Measurements from ENCODE around the gene NDST4.

The NDST4 gene

DNA sequence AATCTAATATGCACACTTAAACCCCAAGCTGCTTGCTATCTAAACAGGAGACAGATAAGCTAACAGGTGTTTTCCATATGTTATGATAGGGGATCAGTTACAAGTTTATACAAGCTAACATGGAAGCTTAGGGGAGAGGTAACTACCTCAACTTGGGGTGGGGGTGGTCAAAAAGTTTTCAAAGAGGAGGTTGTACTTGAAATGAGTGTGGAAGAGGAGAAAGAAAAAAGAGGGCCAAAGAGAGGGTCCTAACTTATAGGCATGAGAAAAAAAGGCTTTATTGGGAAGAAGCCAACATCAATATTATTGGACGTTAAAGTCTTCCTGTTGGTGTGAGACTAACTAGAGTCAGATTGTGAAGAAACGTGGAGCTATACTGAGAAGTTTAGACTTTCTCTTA is 205.9 kb downstream of the NDST4 start:
- DNase-seq (ENCODE audit: low read depth in 2 of 2): no peak

DNA sequence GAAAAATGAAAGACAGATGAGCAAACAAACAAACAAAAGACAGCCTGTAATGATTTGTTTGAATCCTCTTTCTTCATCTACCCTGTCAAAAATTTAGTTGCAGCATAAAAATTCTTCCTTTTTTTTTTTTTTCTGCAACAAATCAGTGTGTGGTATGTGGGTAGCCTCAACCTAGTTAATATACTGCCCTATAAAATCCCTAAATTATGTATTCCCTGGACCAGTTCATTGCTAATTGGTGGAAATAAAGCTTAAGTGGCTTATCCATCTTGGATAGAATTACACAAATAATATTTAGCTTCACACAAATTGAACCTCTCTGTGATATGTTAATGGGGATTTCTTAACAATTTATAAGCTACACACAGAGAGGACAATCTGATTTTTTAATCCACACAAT is 208.4 kb downstream of the NDST4 start:
- DNase-seq (ENCODE audit: low read depth in 2 of 2): no peak

DNA sequence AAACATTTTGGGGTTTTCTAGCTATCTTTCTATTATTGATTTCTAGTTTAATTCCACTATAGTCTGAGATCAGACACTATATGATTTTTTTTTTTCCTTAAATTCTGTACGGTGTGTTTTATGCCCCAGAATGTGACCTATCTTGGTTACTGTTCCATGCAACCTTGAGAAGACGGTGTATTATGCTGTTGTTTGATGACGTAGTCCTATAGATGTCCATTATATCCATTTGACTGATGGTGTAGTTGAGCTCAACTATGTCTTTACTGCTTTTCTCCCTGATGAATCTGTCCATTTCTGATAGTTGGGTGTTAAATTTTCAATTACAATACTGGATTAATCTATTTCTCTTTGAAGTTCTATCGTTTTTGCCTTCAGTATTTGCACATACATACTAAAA is 212.5 kb downstream of the NDST4 start:
- no peak for DNase-seq (ENCODE audit: low read depth in 2 of 2)

DNA sequence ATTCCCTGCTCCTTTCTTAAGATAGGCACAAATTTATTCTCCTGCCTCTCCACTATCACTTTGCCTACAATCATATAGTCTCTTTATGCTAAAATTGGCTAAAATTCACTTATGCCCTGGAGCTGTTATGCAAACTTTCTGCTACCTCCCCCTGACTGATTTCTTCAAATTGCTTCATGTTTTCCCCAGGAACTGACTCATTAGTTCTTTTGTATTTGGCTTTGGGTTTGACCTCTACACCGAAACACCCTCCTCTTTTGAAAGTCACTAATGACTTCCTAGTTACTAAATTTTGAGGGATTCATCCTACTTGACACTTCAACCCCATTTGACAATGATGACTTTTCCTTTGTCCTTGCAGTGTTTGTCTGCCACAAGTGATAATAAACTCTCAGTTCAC is 222.6 kb downstream of the NDST4 start:
- DNase-seq (ENCODE audit: low read depth in 2 of 2): no peak

DNA sequence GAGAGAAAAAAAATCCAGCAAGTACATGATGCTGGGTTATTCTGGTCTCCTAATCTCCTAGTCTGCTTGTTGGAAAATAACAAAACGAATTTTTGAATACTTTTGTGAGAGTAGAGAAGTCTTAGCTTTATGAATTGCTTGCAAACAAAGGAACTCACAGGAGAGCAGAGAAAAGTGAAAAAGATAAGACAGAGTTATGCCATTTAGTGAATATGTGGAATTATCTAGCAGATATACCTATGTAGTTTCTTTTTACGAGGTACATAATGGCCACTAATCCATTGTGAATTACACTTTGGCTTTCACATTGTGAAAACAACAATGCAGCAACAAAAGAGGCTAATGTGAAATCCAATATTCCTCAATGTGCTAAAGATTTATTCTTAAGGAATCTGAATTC is 226.7 kb downstream of the NDST4 start:
- no peak for DNase-seq (ENCODE audit: low read depth in 2 of 2)

DNA sequence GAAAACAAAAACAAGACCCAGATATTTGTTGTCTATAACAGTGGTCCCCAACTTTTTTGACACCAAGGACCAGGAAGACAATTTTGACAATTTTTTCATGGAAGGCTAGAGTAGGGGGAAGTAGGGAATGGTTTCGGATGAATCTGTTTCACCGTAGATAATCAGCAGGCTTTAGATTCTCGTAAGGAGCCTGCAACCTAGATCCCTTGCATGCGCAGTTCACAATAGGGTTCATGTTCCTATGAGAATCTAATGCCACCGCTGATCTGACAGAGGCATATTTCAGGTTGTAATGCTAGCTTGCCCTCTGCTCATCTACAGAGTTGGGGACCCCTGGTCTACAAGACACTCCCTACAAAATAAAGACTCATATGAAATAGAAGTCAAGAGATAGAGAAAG is 229.8 kb downstream of the NDST4 start:
- no peak for DNase-seq (ENCODE audit: low read depth in 2 of 2)

DNA sequence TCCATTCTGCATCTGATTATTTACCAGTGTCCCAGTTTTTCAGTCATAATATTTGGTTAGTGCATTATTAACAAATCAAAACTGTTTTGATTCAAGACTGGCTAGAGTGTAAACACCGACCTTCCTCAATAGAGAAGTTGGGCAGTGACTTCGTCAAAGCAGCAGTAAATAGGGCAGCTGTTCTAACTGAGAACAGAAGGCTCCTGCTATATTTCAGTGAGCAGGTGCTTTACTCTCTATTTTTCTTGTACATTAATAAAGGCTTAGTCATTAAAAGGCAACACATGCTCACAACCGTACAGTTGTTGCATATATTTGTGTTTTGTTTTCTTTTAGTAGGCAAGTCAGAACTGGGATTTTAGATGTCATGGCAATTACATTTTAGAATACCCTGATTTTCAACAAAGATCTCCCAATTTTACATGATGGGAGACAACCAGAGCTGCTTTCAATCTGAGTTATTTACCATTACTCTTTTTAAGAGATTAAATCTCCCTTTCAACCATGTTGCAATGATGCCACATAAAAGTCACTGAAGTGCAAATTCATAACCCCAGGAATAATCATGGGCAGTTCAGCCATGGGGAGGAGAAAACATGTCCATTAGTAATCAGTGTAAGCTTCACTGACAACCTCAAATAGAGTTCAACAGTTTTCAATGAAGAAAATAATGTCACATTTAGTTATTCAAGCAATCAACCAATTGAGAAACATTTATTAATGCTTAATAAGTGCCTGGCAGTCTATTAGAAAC is 233.3 kb downstream of the NDST4 start:
- no peak for DNase-seq (ENCODE audit: low read depth in 2 of 2)

DNA sequence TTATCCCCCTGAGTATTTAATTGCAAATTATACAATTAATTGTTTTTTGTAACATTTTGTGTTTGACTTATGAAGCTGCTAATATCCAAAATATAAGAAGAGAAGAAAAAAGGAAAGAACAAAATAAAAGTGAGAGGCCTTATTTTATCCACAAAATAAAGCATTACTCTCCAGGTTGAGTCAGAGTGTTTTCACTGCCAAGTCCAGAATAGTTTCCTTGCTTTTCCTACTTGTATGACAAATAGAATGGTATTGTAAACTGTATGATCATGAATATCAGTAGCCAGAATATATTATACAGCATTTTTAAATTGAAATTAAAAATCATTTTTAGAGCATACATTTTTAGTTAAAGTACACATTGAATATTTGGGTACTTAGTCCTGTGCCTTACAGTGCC is 237.8 kb downstream of the NDST4 start:
- no peak for DNase-seq (ENCODE audit: low read depth in 2 of 2)

DNA sequence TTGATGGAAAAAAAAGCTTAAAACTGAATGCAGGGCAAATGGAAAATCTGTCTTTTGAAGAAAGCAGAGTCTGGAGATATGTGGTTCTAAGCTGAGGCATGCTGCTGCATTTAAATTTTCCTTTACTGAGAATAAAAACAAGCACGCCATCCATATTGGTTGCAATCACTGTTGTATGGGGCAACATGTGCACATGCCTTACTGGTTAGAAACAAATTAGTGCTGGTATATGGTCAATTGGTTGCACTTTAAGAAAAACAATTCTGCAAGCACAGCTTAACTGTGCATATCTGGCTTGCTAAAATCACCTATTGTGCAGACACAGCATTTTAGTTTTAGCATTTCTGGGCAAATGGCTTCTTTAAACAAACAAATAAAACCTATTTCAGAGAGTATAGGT is 239.1 kb downstream of the NDST4 start:
- no peak for DNase-seq (ENCODE audit: low read depth in 2 of 2)

DNA sequence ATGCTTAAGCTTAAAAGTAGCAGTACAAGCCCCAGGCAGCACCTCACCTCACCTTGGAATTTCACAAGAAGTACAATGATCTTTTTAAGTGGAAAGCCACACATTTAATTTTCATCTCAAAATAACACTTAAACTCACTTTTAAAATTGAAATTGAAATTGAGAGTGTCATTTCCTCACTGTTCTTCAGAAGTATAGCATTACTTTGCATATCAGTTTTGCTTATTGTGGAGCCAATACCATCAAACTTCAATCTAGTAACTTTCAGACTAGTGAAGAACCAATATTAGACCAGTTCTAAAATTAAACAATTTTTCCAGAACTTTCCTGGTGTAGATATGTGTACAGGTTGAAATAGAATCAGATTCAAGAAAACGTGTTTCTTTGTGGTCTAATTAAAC is 242.4 kb downstream of the NDST4 start:
- DNase-seq (ENCODE audit: low read depth in 2 of 2): no peak

DNA sequence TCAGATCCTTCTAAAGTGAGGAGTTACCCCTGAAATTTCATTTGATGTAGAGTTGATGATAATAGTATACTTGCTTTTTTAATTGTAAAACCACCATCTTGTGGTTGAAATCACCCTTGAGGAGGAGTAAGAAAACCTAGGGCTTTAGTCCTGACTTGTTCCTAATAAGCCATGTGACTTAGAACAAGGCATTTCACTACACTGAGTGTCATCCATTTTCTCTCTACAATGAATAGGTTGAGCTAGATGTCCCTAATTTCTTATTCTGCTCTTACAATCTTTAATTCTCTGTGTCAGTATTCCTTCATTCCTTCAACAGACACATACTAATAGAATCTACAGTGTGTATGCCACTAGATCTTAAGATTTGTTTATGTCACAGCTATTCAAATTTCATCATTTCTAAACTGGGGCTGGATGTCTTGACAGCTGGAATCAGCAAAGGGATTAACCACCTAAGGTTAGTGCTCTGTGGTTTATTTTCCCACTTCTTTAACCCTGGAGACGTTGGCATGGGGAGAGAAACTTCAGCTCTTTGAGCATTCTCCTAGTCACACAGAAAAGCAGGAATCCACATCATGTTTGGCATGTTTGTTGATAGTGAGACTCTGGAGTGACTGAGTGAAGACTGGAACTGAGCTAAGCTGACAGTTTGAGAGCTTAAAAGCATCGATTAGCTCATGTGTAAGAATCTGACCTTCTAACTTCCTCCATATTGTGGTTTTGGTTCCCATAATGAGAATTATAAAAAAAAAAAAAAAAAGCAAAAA is 246.3 kb downstream of the NDST4 start:
- no peak for DNase-seq (ENCODE audit: low read depth in 2 of 2)

DNA sequence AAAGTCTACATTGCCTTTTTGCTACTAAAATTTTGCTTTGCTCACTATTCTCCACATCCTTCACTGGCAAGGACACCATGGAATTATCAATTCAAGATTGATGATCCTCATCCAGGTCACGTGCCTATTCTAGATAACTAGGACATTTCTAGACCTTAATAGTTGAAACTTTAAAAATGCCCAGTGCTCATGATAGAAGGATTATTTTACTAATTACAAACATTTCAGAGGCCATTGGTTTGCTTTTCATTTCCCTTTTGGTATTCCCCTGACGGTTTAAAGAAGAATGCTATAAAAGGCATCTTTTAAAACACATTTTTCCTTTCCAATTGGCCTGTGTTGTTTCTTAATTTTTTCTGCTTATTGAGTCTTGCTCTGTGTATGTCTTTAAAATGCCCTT is 249.4 kb downstream of the NDST4 start:
- DNase-seq (ENCODE audit: low read depth in 2 of 2): no peak

DNA sequence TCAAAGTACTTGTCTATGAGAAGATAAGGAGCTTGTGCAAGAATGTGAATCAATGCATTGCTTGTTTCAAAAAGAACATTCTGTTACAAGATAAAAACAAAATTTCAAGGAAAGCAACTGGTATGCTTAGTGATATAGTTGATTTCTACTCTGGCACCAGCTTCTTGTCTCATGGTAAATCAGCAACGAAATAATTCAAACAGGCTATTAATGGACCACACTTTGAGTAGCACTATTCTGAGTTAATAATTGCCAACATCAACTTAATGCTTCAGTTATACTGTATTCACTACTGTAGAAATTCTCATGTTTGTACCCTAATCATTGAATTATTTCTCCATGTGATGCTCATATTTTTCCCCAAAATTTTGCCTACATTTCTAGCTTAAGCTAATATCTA is 252.6 kb downstream of the NDST4 start:
- no peak for DNase-seq (ENCODE audit: low read depth in 2 of 2)

DNA sequence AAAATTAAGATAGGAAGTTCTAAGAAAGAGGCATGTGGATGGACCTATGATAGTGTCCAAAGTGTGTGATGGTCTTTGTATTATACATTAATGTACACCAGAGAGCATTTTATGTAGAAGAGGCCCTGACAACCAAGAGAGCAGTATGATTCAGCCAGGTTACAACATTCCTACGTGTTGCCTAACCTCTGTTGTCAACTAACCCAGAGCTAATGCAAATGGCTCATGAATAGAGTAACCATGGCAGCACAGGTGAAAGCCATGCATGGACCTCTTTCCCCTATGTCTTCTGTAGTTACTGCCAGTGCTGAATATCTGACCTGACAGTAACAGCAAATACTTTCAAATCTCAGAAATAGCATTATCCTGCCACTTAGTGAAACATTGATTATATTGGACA is 255.6 kb downstream of the NDST4 start:
- DNase-seq (ENCODE audit: low read depth in 2 of 2): no peak

DNA sequence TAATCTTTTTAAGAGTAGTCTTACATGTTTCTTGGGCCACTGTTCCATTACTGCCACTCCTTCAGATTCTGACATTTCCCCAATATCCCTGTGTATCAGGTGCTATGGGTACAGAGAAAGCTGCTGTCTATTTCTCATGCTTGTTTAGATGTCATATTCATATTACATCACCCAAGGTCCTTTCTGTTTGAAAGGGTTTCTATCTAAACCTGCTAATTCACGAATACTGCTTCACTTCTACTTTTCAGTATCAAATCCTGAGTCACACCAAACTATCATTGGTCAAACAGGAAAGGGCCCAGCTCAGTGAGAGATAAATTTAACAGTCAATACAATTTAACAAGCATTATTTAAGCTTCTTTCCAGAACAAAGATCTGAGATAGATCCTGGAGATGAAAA is 273.4 kb downstream of the NDST4 start:
- no peak for DNase-seq (ENCODE audit: low read depth in 2 of 2)

DNA sequence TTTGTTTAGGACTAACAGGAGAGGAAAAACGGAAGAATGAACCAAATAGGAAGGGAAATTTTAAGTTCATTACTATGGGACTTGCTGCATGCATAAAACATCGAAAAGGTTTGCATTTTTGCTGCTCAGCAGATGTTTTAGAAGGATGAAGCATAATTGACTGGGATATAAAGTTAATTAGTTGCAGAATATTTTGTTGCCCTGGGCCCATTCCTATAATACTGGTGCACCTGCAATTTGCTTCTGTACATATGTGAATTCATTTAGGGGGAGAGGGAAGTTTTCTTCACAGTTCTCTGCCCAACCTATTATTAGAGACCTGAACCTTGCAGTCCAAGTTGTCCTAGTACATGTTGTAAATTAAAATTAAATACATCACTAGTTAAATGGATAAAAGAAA is 282.8 kb downstream of the NDST4 start:
- no peak for DNase-seq (ENCODE audit: low read depth in 2 of 2)

DNA sequence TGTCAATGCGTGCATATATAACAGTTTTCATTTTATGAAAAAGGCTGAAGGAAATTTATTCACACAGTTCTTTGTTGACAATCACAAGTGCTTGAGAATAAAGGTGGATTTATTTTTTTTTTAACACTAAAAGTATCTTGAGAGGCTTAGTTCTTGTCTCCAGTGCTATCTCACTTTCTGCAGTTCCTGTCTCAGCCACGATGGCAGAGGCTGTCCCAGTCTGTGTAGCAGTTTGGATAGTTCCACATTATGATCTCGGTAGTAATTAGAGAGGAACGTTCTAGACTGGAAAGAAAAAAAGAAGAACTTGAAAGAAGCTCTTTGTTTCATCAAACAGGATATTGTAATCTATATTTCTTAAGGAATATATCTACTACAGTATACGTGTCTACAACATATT is 285.8 kb downstream of the NDST4 start:
- DNase-seq (ENCODE audit: low read depth in 2 of 2): no peak

DNA sequence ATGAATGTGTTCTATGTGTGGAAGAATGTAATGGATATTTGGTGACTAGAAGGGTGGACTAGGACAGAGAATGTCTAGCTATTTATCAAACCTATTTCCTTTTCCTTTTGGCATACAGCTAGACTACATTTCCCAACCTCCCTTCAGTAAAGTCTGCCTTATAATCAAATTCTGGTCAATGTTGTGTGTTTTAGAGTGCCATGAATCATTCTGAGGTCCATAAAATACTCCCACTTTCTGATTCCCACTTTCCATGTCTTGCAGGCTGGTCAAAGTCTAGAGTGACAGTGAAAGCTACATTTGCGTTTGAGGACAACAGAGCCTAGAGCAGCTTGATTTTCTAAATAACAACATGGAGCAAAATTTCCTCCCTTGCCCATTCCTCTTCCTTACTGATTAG is 297.7 kb downstream of the NDST4 start:
- DNase-seq (ENCODE audit: low read depth in 2 of 2): no peak

DNA sequence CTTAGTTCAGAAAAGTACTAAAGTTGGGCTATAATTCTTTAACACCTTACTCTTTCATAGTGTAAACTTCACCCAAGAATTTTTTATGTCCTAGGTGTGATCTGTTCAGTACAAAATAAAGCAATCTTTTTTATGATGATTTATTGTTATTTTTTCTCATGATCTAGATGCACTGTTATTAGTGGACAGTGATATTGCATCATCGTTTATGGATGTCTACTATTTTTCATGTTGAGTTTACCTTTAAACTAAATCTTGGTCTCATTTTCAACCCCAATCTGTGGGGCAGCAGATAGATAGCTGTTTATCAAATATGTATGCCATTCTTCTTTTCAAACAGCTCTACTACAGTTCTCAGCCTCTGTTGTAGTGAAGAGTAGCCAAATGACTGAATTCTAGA is 299.5 kb downstream of the NDST4 start:
- no peak for DNase-seq (ENCODE audit: low read depth in 2 of 2)

DNA sequence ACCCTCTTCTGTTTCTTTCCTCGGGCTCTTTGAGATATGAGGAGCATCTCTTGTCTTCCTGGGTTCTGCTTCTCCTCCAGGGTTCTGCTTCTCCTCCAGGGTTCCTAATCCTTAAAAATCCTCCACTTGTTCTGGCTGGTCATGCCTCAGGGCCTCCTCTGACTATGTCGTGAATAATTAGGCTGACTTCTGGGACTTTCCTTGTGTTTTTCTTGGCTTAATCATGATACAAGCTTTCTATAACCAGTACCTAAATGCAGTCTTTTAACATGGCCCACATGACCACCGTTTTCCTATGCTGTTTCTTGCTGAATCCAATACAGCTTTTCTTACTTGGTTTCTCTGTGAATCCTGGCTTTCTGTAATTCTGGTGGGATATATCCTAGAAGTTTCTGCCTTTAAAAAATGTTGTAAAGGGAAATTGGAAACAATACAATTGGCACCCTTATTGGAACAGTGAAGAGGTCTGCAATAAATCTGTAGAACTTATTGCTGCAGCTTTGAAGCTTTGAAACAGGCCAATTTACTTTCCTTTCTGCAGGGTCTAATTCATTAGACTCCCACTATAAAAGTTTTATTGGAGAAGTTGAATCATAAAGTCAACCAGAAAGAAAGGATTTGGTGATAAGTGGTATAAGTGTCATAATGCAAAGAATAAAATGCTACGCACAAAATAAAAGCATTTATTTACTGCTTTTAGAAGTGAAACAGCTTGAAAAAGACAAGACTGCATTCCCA is 301.7 kb downstream of the NDST4 start:
- no peak for DNase-seq (ENCODE audit: low read depth in 2 of 2)

DNA sequence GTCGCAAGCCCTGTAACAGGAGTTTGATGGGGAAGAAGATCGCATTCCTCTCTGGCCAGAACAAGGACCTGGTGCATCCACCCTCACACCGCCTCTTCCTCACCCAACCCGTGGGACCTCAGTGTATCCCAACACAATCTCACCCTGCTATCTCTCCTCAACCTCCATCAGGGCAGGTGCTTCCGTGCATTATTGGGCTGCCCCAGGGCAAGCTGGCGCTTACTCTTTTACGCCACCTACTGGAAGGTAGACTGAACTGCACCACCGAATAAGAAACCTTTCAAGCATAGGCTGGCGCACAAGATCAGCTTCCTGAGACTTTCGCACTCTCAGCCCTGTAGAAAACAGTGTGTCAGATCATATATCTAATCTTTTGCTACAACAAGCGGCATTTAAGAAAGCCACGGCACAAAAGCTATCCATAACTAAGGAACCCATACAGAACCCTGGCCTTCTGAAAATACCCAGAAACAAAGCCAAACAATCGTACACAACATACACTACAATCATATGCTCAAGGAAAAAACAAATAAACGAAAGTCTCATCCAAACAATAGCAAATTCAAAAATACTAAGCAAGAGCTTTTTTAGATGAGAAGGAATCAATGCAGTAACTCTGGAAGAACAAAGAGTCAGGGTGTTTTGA is 305.5 kb downstream of the NDST4 start:
- DNase-seq (ENCODE audit: low read depth in 2 of 2): no peak

DNA sequence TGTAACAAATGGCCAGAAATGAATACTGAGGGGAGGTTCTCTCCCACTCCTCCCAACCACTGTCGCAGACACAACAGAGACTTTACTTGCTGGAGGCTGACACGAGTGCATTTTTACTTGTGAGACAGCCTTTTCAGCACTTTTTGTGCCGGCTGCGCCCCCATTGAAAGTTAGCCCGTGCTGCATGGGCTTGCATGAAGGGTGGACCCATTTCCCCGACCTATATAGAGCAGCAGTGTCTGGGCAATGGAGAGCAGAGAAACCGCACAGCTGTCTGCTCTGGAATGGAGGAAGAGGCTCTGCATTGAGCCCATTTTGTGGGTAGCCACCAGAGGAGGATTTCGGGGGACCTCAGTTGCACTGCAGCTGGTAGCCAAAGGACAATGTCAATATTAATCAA is 306.1 kb downstream of the NDST4 start:
- DNase-seq (ENCODE audit: low read depth in 2 of 2): no peak

All from stimulated activated CD8-positive, alpha-beta memory T cell treated with anti-CD3 and anti-CD28 coated beads, Interleukin-15, amount 100 ng/mL, for 4 hours (primary cell).